ENCODE data around the gene SLC35E4. TPM values are rescaled to one million over a fixed set of nuclear protein-coding genes. Genes with fewer than 3 reads are reported as not detected.
"Not testable (repeated sequence)": the region's sequence is repeated elsewhere in the genome, so short reads cannot be mapped to it uniquely, and the experiment has no call there.

Gene SLC35E4
- total RNA-seq: 3.7 TPM
- long read RNA-seq, transcript SLC35E4-201 (2 exons, 2,714 nt): major isoform, 25 of 31 reads
- long read RNA-seq, partial matches to known transcripts: 0 of 31 reads
- long read RNA-seq, other reads (novel, unspliced or antisense): 6 of 31 reads

GRCh38 chr22:30635273-30636225 is at the start of gene SLC35E4:
SLC35E4 (plus strand) TSS chr22:30635781; CDS start chr22:30636451, 670 bp downstream.
- peak; percentile 99 for DNase-seq (ENCODE audit: low spot score)

GRCh38 chr22:30586414-30586813 is 49.2 kb upstream of the SLC35E4 start:
- DNase-seq (ENCODE audit: low spot score): no peak

DNA sequence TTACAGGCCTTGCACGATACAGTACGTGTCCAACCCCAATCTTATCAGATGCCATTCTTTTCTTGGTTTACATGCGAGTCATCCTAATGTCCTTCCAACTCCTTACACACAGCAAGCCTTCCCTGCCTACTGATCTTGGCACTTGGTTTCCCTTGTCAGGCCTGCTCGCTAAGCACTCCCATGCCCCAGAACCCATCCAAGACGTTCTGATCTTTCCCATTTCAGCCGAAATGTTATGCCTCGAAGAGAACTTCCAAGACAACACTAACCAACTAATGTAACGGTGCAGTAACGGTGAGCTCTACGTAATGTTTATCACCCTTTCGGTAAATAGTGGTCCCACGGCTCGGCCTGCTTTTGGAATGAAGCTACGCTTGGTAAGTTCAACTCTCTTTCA is 44.4 kb upstream of the SLC35E4 start:
- DNase-seq (ENCODE audit: low spot score): no peak

DNA sequence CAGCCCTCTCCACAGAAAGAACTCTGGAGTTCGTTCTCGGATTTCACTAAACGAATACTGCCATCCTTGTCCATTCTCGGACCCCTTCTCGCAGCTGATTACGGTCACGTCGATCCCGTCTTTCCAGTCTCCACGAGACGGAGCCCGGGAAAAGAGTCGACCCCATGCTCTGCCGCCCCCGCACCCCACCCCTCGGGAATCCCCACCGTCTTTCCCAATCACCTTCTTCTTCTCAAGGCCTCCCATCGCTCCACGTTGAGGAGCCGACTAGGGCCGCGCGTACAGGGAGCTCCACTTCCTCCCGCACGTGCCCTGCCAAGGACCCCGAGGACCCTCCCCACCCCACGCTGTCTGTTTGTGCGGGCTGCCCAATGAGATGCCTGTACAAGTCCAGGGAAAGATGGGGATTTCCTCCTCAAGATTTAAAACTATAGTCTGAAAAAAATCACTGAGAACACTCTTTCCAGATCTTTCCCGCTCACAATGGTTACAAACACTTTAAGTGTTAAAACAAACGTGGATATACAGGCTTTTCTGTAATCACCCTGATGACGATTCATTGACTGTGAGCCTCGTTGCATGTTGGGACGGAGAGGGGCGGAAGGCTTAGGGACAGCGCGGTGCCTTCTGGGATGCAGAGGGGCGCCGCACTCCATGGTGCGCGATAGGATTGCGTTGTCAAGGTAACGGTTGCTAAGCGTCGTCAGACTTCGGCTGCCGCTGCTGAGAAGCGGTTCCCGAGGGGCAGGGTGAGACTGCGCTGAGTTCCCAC is 43.8 kb upstream of the SLC35E4 start, which contains the start of gene PES1:
PES1 (minus strand) TSS at position 323 of the 772 bp plus-strand sequence; CDS start at position 246, 77 bp downstream.
- DNase-seq (ENCODE audit: low spot score): peak; percentile 96

DNA sequence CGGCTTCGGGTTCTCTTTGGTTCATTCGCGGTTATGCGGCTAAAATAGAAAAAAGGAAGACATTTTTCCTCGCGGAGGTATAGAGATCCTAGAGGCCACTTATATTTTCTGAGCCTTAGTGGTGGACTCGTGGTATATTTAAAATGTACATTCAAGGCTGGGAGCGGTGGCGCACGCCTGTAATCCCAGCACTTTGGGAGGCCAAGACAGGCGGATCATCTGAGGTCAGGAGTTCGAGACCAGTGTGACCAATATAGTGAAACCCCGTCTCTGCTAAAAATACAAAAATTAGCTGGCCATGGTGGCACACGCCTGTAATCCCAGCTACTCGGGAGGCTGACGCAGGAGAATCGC is 43.2 kb upstream of the SLC35E4 start:
- not testable (repeated sequence) for DNase-seq (ENCODE audit: low spot score)

- no peak for DNase-seq (ENCODE audit: low spot score)
Observed at GRCh38 chr22:30596199-30596598, 39.4 kb upstream of the SLC35E4 start.

- DNase-seq (ENCODE audit: low spot score): no peak
Observed at GRCh38 chr22:30596886-30597285, 38.7 kb upstream of the SLC35E4 start.

- no peak for DNase-seq (ENCODE audit: low spot score)
Observed at GRCh38 chr22:30598986-30599385, 36.6 kb upstream of the SLC35E4 start.

GRCh38 chr22:30600921-30601320 is 34.7 kb upstream of the SLC35E4 start:
- DNase-seq (ENCODE audit: low spot score): no peak

DNA sequence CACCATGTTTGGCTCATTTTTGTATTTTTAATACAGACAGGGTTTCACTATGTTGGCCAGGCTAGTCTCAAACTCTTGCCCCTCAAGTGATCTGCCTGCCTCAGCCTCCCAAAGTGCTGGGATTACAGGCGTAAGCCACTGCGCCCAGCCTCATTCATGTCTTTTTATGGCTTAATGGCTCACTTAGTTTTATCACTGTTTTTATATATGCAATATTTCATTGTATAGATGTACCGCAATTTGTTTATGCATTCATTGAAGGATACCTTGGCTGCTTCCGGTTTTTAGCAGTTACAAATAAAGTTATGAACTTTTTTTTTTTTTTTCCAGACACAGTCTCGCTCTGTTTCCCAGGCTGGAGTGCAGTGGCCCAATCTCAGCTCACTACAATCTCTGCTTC is 34.1 kb upstream of the SLC35E4 start:
- DNase-seq (ENCODE audit: low spot score): no peak

DNA sequence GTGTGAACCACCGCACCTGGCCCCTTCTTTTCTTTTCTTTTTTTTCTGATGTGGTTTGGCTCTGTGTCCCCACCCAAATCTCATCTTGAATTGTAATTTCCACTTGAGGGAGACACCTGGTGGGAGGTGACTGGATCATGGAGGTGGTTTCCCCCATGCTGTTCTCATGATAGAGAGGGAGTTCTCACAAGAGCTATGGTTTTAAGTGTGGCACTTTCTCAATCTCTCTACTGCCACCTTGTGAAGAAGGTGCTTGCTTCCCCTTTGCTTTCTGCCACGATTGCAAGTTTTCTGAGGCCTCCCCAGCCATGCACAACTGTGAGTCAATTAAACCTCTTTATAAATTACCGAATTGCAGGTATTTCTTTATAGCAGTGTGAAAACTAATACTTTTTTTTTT is 33.5 kb upstream of the SLC35E4 start:
- DNase-seq (ENCODE audit: low spot score): no peak

GRCh38 chr22:30603801-30604200 is 31.8 kb upstream of the SLC35E4 start:
- DNase-seq (ENCODE audit: low spot score): no peak

DNA sequence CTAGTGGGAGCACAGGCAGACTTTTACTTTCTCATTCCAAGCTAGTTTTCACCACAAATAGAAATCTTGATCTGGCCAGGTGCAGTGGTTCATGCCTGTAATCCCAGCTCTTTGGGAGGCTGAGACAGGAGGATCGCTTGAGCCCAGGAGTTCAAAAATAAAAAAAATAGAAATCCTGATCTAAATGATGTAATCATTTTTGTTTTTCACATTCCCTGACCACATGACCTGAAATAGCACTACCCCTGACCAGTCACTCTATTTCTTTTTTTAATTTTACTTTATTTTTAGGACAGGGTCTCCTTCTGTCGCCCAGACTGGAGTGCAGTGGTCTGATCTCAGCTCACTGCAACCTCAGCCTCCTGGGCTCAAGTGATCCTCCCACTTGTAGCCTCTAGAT is 30.9 kb upstream of the SLC35E4 start:
- DNase-seq (ENCODE audit: low spot score): no peak

- DNase-seq (ENCODE audit: low spot score): no peak
Observed at GRCh38 chr22:30605449-30606110, 30.0 kb upstream of the SLC35E4 start.

DNA sequence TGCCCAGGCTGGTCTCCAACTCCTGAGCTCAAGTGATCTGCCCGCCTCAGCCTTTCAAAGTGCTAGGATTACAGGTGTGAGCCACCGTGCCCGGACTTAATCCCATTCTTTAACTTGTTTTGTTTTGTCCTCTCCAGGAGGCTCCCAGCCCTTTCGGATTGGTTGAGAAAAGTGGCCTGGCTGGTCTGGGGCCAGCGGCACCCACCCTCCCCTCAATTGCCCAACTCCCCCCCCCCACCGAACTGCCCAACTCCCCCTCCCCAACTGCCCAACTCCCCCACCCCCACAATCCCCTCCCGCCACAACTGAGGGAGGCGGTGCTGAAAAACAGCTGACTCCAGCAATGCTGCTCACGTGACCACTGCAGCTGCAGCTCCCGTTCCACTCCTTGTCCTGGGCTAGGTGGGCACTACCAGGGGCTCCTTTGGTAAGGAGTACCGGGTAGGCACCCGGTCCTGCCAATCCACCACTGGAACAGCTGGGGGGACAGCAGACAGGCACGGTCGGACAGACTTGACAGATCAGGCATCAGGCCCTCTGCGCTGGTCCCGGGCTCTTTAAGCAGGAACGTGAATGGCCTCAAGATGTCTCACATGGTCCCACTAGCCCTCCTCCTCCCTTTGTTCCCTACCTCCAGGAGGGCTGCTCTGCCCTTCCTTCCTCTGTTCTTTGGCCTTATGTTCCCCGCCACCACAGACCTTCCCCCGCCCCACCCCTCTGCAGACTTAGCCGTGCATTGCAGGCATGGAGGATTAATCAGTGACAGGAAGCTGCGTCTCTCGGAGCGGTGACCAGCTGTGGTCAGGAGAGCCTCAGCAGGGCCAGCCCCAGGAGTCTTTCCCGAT is 28.9 kb upstream of the SLC35E4 start, which contains the start of gene TCN2:
TCN2 (plus strand) TSS at position 720 of the 845 bp plus-strand sequence. CDS start 158 bp downstream, outside the sequence.
- no peak for DNase-seq (ENCODE audit: low spot score)

GRCh38 chr22:30607300-30607930 is 28.2 kb upstream of the SLC35E4 start:
- DNase-seq (ENCODE audit: low spot score): no peak

- no peak for DNase-seq (ENCODE audit: low spot score)
Observed at GRCh38 chr22:30607939-30608338, 27.6 kb upstream of the SLC35E4 start.

DNA sequence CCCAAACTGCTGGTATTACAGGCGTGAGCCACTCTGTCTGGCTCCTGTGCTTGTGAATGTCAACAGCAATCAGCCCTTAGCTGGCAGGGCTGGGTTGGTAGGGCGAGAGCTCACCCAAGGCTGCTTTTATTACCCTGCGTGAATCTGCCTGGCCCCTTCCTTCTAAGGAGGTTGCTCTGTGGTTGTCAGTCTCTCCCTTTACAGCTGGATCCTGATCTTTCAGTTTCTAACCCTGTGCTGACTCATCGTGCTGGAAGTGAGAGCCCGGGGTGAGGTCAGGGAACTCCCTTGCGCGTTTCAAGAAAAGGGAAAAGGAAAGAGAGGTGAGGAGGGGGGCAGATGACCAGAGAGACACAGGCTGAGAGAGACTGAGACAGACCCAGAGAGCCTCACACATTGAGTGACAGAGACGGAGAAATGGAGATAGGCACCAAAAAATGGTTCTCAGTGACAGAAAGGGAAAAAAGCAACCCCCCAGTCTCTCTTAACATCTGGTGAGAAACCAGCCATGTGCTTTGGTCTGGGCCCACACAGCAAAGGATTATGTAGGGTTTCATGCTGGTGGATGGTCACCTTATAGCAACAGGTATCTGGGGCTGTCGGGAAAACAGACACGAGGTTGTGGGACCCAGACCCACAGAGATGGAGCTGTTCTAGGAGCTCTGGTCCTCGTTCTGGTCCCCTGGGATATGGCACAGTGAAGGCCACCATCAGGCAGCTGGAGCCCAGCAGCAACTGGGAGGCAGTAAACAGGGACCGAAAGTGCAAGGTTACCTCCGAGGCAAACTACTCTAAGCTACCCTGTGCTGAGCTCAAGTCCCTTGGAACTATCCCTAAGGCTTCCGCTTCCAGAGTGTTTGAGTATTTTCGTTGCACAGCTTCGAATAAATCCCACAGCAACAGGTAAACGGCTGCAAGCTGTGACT is 26.1 kb upstream of the SLC35E4 start:
- no peak for DNase-seq (ENCODE audit: low spot score)

- no peak for DNase-seq (ENCODE audit: low spot score)
Observed at GRCh38 chr22:30610299-30610698, 25.3 kb upstream of the SLC35E4 start.
